HG02884 (cell line): ENCODE measurements around the gene PFKFB2.

ENCODE experiments used
- ATAC-seq: cut with Tn5 transposase; IDR thresholded peaks from one replicate; pipeline ENCODE4 v1.9.1; 2021; ENCODE audit warnings: mild to moderate bottlenecking, moderate library complexity; ENCODE audit not compliant: unreplicated experiment

Gene PFKFB2

DNA sequence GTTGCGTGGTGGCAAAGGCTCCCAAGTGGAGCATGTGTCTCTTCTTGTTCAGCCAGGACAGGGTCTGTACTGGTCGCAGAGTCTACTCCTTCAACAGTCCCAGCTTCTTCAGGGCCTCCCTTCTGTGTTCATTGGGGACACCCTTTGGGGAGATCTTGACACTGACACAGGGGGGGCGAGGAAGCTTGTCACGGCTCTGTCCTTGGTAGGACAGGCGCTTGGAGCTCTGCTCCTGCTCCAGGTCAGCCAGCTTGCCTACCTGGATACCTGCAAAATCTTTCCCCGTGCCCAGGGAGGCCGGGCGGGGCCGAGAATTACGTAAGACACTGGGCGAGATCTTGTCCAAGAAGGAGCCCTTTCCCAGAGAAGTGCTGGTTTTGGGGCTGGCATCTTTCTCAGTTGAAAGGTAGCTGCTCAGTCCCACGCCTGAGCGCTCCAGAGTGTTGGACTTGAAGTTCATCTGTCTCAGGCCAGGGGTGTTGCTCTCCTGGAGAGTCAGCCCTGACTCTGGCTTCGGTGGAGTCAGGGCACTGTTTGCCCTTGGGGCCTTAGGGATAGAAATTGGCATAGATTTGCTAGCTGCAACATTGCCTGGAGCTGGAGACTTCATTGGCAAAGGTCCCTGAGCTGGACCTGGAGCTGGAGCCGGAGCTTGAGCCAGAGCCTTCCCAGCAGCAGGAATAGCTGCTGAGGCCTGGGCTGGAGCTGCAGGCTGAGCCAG lies 31.0 kb upstream of the PFKFB2 start:
- no peak for ATAC-seq

DNA sequence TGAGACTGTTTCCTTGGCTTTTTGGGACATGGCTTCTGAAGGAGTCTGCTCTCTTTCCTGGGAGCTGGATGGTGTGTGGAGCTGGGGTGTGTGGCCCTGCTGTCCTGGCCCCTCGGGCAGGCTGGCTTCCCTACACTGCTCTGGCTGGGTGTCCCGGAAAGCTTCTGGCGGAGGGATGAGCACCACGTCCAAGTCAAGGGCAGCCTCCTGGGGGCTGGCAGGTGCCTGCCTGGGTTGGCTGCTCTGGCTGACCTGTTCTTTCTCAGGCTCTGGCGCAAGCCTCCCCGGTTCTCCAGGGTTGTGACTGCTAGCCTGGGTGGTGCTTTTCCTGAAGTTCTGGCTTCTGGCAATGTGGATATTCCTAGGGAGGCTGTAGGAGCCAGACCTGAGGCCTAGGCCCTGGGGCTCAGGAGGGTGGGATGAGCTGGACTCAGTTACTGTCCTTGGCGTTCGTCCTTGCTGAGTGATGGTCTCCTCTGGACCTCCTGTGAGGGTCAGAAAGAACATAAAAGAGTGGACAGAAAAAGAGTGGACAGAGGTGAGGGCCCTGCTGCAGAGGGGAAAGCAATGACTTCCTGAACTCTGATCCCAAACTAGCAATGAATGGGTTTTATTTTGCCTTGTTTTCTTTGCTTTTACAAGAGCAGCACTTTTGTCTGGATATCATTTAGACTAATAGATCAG lies 29.9 kb upstream of the PFKFB2 start:
- ATAC-seq: no peak

DNA sequence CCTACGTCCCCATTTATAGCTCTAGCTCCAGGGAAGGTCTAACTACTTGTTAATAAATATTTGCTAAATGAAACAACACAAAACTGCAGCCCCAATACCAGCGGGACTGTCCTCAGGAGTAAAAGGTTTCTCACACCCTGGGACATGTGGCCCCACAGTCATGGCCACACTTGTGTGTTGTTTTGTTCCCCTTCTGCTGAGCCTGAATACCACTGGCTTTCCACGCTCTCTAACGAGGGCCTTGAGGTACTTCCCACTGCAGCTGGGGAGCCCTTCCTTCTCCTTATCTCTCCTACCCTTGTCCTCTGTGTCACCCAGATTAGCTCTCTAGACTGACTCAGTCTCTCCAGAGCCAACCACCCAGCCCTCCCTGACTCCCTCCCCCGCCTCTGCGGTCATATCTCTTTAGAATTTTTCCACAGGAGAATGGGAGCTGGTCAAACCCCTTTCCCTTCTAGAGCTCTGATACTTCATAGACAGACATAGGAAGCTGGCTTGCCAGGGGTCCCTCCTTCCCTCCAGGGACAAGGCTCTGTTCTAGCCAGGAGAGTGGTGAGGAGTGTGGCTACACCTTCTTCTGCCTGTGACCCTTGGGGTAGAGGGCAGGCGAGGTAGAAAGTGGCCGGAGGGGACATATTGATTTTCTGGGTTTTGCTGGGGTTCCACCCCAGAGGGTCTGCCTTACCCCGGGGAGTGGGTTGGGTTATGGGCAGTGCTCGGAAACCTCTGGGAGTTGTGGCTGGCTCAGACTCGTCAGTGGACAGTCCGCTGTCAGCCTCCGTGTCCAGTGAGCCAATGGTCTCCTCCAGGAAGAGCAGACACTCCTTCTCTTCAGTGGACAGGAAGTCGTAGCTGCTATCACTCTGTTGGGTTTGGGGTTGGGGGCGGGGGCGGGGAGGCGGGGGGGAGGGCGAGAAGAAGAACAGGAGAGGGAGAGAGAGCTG lies 28.6 kb upstream of the PFKFB2 start:
- no peak for ATAC-seq

DNA sequence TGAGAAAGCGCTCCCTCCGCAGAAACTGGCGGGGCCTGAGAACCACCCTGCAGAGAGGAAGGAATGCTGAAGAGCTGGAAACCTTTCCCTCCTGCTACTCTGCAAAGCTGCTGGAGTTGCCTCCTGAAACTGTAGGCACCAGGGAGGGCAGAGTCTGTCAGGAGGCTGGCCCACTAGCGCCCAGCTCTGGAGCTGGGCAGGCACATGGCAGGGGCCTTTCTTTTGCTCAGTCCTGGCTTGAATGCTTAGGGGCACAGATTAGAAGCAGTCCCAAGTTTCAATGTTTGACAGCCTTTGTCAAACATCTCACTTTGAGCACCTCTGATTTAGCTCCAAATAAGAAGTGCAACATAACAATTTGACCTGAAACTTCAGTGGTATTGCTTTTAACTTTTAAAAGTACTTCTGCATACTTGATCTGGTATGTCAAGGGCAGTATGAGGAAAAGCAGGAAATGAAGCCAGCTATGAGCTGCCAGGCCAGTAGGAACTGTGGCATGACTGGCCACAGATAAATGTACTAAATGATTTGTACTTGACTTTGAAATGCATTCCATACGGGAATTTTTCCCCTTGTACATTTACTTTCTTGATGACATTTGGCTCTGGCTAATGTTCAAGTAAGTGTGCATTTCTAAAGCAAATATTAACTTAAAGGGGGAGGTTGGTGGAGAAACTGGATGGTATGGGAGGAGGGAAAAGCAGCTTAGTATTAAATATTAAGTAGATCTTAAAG lies 27.8 kb upstream of the PFKFB2 start:
- ATAC-seq: no peak

DNA sequence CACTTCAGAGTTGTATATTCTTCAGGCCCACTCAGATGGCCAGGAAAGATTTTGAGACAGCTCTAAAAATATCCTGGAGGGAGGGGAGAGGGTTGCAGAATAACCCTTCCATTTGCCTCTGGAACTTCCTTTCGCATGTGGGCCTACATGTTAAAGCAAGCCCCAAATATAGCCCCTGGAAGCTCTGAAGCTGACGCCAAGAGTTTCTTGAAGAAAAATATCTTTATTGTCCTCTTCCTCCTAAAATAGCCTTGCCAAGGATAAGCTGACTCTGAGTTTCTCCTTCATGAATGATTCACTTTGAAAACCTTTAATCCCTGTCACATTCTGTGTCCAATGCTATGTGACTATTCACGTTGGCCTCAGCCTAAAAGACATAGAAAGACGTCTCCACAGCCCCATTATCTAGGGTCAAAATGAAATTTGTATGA lies 27.0 kb upstream of the PFKFB2 start:
- no peak for ATAC-seq

DNA sequence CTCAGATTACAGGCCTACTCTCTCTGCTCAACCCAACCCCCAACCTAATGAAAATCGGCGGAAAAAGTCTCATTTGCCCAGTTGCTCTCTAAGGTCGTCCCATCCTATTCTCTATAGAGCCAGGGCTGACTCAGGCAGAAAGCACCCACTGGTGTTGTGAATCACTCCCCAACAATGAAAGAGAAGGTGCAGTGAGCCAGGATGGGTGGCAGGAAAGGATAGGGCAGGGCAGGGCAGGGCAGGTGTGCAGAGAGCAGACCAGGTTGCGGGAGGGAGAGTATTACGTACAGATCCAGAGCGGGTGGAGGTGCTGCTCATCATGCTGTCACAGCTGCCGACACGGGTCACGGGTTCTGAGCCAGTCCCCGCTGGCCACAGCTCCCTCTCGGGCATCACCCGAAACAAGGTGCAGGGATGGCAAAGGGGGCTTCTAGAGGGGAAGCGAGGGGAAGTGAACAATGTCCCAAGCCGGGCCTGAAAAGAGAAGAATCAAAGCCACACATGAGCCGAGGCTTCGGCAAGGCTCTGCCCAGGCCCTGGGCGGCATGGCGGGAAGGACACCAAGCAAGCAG lies 25.8 kb upstream of the PFKFB2 start:
- no peak for ATAC-seq

DNA sequence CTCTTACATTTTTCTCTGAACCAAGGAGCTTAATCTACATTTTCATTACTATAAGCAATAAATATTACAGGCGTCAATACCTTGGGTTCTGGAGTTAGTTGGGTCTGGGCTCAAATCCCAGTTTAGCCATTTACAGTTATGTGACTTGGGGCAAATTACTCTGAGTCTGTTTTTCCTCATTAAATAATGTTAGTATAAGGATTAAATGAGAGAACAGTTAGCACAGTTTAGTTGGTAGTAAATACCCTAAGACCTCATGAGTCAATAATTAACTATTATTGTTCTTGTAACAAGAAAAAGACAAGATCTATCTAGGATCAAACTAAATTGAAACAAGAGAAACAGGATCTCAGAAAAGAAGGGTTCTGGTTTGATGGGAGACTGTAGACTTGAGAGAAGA lies 25.2 kb upstream of the PFKFB2 start:
- ATAC-seq: no peak

DNA sequence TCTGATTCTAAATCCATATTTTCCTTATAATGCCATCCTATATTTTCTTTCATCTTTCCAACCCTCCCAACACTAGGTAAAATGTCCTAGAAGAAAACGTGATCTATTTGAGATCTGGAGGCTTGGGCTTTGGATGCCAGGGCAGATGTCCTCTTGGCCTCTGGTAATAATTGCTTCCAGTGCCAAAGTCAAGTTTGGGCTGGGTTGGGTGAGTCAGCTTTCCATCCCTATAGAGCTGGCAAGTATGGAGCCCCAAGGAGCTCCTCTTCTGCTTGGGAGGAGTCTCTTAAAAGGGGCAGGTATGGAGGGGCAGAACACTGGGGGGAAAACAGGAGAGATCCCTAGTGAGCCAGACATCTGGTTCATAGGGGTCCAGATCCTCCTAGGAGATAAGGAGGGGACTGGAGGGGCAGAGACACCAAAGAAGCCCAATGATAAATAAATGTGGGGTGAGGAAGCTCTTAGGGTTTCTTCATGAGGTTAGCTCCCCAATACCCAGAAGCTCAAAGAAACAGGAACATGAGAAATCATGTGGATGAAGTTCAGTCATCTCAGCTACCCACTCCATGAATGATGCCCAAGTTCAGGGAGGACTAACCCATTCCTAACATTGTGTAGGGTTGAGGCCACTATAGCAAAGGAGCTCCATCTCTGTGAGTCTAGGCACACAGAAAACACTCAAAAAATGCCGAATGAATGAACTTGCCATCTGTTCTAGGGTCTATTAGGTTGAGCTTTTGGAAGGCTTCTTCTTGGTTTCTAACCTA lies 24.0 kb upstream of the PFKFB2 start:
- ATAC-seq: no peak

DNA sequence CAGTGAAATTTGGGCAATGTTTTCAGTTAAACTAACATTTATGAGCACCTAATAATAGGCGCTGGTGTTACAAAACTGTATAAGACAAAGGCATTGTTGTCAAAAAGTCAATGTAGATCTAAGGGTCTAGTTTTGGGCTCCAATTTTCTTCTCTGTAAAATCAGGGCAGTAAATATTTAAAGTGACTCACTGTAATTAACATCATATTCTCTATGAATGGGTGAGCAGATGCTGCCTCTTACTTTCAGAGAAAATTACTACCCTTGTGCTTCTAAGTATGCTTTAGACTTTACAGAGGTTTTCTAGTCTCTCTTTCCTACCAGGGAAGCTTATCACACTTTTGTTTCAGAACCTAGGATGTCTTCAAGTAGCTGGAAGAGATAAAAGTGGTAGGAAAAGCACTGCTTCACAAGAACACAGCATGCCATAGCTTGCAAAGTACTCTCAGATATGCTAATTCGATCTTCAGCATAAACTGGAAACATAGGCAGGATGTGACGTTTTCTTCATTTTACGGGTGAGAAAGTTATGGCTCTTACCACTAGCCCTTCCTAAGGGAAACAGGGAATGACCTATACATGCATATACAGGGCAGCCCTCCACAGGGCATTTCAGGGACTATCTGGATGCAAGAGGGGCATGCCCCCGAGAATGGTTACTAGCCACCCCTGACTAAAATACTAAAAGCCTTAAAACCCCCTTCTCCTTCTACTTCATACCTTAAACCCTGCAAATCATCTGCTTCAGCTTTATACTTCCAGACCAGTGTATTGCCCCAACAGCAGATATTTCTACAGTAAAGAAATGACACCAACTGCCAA lies 23.2 kb upstream of the PFKFB2 start:
- no peak for ATAC-seq

DNA sequence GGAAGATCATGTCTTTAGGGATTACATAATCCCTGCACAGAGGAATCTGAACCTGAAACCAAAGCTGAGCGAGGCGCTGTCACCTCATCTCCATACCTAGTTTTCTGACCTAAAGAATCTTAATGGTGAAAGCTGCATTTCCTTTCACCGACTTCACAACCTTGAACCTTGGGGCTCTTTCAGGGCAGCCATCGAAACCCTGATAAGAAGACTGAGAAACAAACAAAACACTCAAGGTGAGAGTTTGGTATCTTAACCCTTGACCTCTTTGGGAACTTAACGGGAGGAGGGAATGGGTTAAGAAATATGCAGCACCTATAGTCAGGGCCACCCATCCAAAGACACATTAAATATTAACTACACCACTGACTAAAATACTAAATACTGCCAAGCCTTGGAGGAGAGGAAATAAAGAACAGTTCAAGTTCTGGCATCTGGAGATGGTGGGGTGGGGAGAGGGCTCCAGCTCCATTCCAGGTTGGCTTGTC lies 22.5 kb upstream of the PFKFB2 start:
- ATAC-seq: no peak

DNA sequence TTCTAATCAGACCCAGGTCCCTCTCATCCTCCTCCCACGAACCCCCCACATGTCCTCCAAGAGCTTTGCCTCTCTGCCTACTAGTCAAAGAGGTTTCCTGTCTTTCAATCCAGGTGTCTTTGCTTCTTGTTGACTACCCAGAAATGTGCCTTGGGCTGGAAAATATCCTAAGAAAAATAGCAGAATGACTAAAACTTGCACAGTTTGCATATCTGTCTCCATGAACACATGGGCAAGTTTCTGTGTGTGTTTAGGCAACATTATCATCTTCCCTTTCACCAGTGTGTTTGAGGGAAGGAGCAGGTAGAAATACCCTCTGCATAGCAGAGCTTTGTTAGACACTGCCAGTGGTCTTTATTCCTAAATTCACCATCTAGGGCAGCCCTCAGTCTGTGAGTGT lies 22.1 kb upstream of the PFKFB2 start:
- ATAC-seq: no peak

DNA sequence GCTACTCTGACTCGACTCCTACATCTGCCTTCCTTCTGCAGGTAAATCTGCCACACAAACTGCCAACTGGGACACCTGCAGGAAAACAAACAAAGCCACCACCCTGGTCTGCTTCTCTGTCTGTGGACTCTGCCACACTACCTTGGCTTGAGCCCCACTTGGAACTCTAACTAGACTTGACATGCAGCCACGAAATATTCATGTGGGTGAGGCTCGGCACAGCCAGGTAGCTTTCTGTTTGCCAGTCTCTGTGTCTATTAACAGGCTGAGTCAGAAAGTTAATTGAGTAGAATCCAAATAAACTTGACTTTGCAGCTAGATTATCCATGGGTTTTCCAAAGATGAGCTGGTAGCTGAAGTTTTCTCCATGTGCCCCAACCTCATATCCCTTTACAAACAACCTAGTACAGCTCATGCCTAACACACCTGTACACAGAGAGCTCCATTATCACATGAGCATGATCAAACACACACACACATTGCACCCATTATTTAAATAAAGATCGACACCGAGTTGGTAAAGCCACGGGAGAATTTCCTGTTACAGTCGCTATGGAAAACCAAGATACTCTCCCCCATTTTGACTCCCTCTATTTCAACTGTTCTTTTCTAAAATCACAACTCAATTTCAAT lies 21.3 kb upstream of the PFKFB2 start:
- no peak for ATAC-seq

DNA sequence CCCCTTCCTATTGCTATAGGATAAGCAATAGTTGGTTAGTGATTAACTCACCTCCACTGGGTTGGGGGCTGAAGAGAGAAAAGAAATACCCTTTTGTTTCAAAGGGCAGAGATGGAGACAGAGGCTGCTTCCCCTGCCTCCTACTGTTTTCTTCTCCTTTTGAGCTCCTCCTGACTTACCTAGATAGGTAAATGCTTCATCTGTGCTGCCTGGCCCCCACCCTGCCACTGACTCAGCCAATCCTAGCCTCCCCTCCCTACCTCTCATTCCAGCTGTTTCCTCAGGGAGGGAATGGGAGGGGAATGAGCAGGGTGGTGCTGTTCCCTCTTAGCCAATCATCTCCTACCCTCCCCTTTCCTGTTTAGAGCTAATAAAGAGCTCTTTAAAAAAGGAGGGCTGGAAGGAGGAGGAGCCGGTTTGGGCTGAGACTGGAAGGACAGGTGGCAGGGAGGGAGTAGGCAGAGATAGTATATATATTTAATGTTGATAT lies 20.5 kb upstream of the PFKFB2 start, which contains the start of gene C1orf116:
TSS of gene C1orf116 (minus strand) at position 229 of the 490 bp plus-strand sequence. CDS start 5,158 bp downstream, outside the sequence.
- no peak for ATAC-seq

DNA sequence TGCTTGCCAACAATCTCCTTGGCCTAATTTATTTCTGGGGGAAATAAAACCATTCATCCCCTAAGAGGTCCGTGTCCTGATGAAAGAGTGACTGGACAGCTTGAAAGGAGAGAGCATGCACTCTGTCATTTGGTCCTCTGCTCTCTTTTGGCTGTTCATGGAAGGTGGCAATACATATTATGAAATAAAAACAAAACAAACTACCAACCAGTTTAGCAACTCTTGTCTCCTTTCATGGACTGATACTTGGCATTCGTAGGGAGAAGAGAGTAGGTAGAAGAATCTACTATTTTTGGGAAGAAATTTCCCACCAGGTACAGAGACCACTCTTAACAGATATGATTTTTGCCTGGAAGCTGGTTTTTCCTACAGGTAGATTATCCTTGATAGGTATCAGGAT lies 19.8 kb upstream of the PFKFB2 start:
- no peak for ATAC-seq

DNA sequence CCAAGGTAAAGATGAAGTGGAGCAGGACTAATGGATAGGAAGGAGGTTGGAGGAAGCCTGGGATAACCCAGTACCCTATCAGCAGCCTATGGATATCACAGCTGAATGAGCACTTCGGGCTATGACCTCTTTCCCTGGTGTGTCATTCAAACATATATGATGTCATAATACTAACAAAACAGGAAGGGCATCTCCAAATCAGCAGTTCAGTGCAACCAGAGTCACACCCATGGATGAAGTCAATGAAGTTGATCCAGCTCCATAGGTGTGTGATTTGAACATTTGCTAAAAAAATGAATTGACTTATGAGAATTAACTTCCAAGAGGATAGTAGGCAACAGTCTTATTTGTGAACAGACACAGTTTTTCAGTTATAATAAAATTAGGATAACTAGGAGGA lies 18.9 kb upstream of the PFKFB2 start:
- ATAC-seq: no peak

DNA sequence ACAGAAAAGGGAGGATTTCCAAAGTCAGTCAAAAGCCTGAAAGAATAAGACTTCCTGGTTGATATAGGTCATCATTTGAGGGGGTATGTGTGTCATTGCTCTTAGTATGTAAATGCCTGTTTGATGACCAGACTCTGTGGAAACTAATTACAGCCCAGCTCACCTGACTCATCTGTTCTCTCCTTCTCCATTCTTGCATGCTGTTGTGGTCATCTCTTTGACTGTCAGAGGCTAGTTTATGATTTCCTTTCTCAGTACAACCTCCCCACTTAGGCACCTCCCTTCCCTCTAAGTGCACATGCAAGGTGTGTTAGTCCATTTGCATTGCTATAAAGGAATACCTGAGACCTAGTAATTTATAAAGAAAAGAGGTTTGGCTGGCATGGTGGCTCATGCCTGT lies 18.1 kb upstream of the PFKFB2 start:
- no peak for ATAC-seq

DNA sequence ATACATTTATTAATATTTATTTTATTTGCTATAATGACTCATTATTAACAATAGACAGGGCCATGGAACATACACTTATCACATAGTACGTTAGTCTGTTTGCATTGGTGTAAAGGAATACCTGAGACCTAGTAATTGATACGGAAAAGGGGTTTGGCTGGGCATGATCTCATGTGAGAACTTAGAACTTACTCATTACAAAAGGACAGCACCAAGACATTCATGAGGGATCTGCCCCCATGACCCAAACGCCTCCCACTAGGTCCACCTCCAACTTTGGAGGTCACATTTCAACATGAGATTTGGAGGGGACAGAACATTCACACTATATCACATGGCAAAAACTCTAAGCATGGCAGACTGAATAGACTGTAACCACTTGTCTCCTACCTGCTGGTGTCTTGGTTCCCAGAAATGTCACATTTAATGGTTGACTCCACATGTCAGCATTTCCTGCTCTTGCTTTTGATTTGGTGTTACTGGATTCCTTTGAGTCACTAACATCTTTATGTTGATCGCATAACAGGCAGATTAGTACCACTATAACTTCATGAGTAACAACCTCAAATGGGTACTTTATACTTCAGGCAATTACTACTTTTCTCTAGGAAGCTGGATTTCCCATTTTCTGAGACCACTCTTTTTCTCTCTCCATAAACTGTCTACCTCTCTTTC lies 17.1 kb upstream of the PFKFB2 start:
- ATAC-seq: no peak
